Upper lobe of left lung (tissue), 4 donors: ENCODE results near the gene SIM1.

Experiments used
- POLR2AphosphoS5 ChIP-seq, 2 donors: sonication (generic); formaldehyde crosslinking; IDR thresholded peaks; one replicate each; pipeline ENCODE4 v1.5.1; 2017; ENCODE audit warnings: antibody characterized with exemption in 2 of 2
- TF ChIP-seq, protein P1 (sequence below), 6 experiments: fragments of 450-650 bp in 4 of 6; fragments of 200-600 bp in 2 of 6; sonication (generic) in 2 of 6; IDR thresholded peaks; one replicate each; pipeline ENCODE4 v1.5.1; 2016 to 2019; ENCODE audit warnings: antibody characterized with exemption in 6 of 6

GRCh38 chr6:100461917-100462705, 2.6 kb downstream of the SIM1 start:
- TF ChIP-seq, protein P1, sequence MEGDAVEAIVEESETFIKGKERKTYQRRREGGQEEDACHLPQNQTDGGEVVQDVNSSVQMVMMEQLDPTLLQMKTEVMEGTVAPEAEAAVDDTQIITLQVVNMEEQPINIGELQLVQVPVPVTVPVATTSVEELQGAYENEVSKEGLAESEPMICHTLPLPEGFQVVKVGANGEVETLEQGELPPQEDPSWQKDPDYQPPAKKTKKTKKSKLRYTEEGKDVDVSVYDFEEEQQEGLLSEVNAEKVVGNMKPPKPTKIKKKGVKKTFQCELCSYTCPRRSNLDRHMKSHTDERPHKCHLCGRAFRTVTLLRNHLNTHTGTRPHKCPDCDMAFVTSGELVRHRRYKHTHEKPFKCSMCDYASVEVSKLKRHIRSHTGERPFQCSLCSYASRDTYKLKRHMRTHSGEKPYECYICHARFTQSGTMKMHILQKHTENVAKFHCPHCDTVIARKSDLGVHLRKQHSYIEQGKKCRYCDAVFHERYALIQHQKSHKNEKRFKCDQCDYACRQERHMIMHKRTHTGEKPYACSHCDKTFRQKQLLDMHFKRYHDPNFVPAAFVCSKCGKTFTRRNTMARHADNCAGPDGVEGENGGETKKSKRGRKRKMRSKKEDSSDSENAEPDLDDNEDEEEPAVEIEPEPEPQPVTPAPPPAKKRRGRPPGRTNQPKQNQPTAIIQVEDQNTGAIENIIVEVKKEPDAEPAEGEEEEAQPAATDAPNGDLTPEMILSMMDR (IDR thresholded peaks at IDR 0.05) = no peak
- TF ChIP-seq POLR2AphosphoS5 (IDR thresholded peaks at IDR 0.05) = no peak
